Measurements from ENCODE around the gene KCNK4. TPM values are rescaled to one million over a fixed set of nuclear protein-coding genes. Genes with fewer than 3 reads are reported as not detected.

The KCNK4 gene
- total and polyA plus RNA-seq, 2 of the 13 experiments (the other 11 are each of a cell fraction or from before 2014, with no cell fraction given): not detected

DNA sequence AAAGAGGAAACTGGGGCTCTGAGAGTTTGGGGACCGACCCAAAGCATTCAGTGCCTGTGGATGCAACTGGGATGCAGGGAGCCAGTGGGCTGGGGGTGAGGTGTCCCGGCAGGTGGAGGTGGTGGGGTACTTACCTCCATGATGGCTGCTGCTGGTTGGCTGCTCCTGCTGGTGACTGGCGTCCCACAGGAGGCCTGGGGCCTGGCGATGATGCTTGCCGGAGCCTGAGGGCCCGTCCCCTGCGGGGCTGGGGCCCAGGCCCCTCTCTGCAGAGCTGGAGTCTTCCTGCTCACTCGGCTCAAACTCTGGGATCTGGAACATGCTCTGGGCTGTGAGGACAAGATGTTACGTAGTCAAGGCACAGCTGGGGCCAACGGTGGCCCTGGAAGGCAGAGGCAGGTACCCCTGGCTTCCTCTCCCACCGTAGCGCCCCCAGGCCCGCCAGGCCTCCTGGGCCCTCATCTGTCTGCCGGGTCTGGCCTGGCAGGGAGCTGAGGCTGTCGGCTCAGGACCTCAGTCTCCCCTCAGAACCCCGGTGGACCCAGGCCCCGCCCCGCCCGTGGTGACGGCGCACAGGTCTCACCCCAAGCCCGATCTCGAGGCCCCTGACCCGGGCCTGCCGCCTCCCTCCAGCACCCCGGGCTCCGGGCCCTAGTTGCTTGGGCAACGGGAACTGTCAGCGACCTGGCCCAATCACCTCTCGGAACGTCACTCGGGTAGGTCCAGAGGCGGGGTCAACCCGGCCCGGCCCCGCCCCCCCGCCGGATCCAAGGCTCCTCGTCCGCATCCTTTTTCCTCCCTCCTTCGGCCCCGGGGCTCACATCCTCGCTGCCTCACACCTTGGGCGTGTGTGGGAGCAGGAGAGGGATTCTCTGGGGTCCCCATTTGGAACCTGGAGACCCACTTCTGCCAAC lies 6.8 kb upstream of the KCNK4 start, which contains the start of gene BAD (continued):
- TF ChIP-seq, protein P1, sequence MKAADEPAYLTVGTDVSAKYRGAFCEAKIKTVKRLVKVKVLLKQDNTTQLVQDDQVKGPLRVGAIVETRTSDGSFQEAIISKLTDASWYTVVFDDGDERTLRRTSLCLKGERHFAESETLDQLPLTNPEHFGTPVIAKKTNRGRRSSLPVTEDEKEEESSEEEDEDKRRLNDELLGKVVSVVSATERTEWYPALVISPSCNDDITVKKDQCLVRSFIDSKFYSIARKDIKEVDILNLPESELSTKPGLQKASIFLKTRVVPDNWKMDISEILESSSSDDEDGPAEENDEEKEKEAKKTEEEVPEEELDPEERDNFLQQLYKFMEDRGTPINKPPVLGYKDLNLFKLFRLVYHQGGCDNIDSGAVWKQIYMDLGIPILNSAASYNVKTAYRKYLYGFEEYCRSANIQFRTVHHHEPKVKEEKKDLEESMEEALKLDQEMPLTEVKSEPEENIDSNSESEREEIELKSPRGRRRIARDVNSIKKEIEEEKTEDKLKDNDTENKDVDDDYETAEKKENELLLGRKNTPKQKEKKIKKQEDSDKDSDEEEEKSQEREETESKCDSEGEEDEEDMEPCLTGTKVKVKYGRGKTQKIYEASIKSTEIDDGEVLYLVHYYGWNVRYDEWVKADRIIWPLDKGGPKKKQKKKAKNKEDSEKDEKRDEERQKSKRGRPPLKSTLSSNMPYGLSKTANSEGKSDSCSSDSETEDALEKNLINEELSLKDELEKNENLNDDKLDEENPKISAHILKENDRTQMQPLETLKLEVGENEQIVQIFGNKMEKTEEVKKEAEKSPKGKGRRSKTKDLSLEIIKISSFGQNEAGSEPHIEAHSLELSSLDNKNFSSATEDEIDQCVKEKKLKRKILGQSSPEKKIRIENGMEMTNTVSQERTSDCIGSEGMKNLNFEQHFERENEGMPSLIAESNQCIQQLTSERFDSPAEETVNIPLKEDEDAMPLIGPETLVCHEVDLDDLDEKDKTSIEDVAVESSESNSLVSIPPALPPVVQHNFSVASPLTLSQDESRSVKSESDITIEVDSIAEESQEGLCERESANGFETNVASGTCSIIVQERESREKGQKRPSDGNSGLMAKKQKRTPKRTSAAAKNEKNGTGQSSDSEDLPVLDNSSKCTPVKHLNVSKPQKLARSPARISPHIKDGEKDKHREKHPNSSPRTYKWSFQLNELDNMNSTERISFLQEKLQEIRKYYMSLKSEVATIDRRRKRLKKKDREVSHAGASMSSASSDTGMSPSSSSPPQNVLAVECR (CRISPR knock-in tag; IDR thresholded peaks at IDR 0.05; ENCODE audit: borderline replicate concordance): peak; percentile 77; the same call in 1 of the 2 replicates
- TF ChIP-seq ELF3 (CRISPR knock-in tag; IDR thresholded peaks at IDR 0.05) (no peak), PCBP2 (optimal IDR thresholded peaks at IDR 0.05; ENCODE audit: low read depth, low read length, poor library complexity, severe bottlenecking) (no peak), ELF4 (CRISPR knock-in tag; IDR thresholded peaks at IDR 0.05; ENCODE audit: borderline replicate concordance) (no peak), CBX5 (CRISPR knock-in tag; IDR thresholded peaks at IDR 0.05; ENCODE audit: borderline replicate concordance) (no peak), YEATS4 (CRISPR knock-in tag; IDR thresholded peaks at IDR 0.05; ENCODE audit: borderline replicate concordance) (no peak), ZKSCAN5 (CRISPR knock-in tag; IDR thresholded peaks at IDR 0.05) (no peak), SPEN (CRISPR knock-in tag; IDR thresholded peaks at IDR 0.05; ENCODE audit: low read depth) (peak; percentile 27; the same call in 1 of the 2 replicates), IRF9 (CRISPR knock-in tag; IDR thresholded peaks at IDR 0.05; ENCODE audit: borderline replicate concordance) (no peak), MIER2 (CRISPR knock-in tag; IDR thresholded peaks at IDR 0.05) (no peak), ZNF446 (CRISPR knock-in tag; IDR thresholded peaks at IDR 0.05) (no peak), RXRB (CRISPR knock-in tag; IDR thresholded peaks at IDR 0.05; ENCODE audit: borderline replicate concordance) (no peak), NBN (conservative IDR thresholded peaks at IDR 0.05) (no peak), ZNF530 (CRISPR knock-in tag; IDR thresholded peaks at IDR 0.05; ENCODE audit: low read depth) (no peak), ZNF235 (CRISPR knock-in tag; IDR thresholded peaks at IDR 0.05; ENCODE audit: borderline replicate concordance) (no peak), ZBTB1 (CRISPR knock-in tag; IDR thresholded peaks at IDR 0.05; ENCODE audit: borderline replicate concordance) (no peak), ZNF3 (CRISPR knock-in tag; IDR thresholded peaks at IDR 0.05) (no peak)
- TF ChIP-seq, protein P2, sequence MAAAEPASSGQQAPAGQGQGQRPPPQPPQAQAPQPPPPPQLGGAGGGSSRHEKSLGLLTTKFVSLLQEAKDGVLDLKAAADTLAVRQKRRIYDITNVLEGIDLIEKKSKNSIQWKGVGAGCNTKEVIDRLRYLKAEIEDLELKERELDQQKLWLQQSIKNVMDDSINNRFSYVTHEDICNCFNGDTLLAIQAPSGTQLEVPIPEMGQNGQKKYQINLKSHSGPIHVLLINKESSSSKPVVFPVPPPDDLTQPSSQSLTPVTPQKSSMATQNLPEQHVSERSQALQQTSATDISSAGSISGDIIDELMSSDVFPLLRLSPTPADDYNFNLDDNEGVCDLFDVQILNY (CRISPR knock-in tag; conservative IDR thresholded peaks at IDR 0.05): no peak
- TF ChIP-seq, protein P3, sequence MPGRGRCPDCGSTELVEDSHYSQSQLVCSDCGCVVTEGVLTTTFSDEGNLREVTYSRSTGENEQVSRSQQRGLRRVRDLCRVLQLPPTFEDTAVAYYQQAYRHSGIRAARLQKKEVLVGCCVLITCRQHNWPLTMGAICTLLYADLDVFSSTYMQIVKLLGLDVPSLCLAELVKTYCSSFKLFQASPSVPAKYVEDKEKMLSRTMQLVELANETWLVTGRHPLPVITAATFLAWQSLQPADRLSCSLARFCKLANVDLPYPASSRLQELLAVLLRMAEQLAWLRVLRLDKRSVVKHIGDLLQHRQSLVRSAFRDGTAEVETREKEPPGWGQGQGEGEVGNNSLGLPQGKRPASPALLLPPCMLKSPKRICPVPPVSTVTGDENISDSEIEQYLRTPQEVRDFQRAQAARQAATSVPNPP (CRISPR knock-in tag; IDR thresholded peaks at IDR 0.05): no peak
- TF ChIP-seq, protein P4, sequence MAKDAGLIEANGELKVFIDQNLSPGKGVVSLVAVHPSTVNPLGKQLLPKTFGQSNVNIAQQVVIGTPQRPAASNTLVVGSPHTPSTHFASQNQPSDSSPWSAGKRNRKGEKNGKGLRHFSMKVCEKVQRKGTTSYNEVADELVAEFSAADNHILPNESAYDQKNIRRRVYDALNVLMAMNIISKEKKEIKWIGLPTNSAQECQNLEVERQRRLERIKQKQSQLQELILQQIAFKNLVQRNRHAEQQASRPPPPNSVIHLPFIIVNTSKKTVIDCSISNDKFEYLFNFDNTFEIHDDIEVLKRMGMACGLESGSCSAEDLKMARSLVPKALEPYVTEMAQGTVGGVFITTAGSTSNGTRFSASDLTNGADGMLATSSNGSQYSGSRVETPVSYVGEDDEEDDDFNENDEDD (CRISPR knock-in tag; IDR thresholded peaks at IDR 0.05; ENCODE audit: borderline replicate concordance): no peak

Measured in HepG2 (cell line).